SIG-M5 treated with dmso at 0.1 percent for 504 hours (cell line): Measurements from ENCODE around the gene KCTD17.

ENCODE experiments used
- DNase-seq: peaks from one replicate; lab custom pipeline; 2025; ENCODE audit not compliant: unreplicated experiment; lab: John Stamatoyannopoulos, UW

The KCTD17 gene

GRCh38 chr22:37020192-37020479, 31.4 kb upstream of the KCTD17 start:
- peak; percentile 46 for DNase-seq

- no peak for DNase-seq
Observed at GRCh38 chr22:37021041-37021440, 30.5 kb upstream of the KCTD17 start.

GRCh38 chr22:37021710-37022482, 29.6 kb upstream of the KCTD17 start:
- DNase-seq, result no peak

GRCh38 chr22:37022483-37023337, 28.8 kb upstream of the KCTD17 start:
- no peak for DNase-seq

GRCh38 chr22:37023743-37024338, 27.7 kb upstream of the KCTD17 start:
- no peak for DNase-seq

- no peak for DNase-seq
Observed at GRCh38 chr22:37024339-37025157, 27.0 kb upstream of the KCTD17 start.

- no peak for DNase-seq
Observed at GRCh38 chr22:37025500-37026070, 26.0 kb upstream of the KCTD17 start.

GRCh38 chr22:37026325-37026724, 25.2 kb upstream of the KCTD17 start:
- DNase-seq, result no peak

- no peak for DNase-seq
Observed at GRCh38 chr22:37027556-37027955, 24.0 kb upstream of the KCTD17 start.

- no peak for DNase-seq
Observed at GRCh38 chr22:37028692-37029674, 22.6 kb upstream of the KCTD17 start.

- no peak for DNase-seq
Observed at GRCh38 chr22:37030560-37031281, 20.8 kb upstream of the KCTD17 start.

GRCh38 chr22:37032134-37032534, 19.4 kb upstream of the KCTD17 start:
- no peak for DNase-seq

- peak; percentile 88 for DNase-seq
Observed at GRCh38 chr22:37032535-37033460, 18.7 kb upstream of the KCTD17 start.

GRCh38 chr22:37033605-37034430, 17.7 kb upstream of the KCTD17 start:
- DNase-seq, result no peak

GRCh38 chr22:37036655-37037377, 14.7 kb upstream of the KCTD17 start:
- no peak for DNase-seq

GRCh38 chr22:37037669-37038068, 13.9 kb upstream of the KCTD17 start:
- no peak for DNase-seq
